Fibroblast of lung (primary cell): ENCODE measurements around the gene PPP4R1. TPM values are rescaled to one million over a fixed set of nuclear protein-coding genes. Genes with fewer than 3 reads are reported as not detected.

Source experiments
- DNase-seq, 2 donors: peaks; one replicate each; pipeline versions ENCODE4 v3.0.0 to v3.0.0-alpha.2; 2010; ENCODE audit warnings: low read depth in 2 of 2
- H2AFZ ChIP-seq: 2 replicates; pipeline ENCODE4 v1.5.1; 2012; ENCODE audit warnings: low read length, control low read depth, inconsistent platforms
- H3K27ac ChIP-seq: 2 replicates; pipeline ENCODE4 v1.5.1; 2011; ENCODE audit warnings: low read length, control low read depth; ENCODE audit not compliant: insufficient read depth
- H3K27me3 ChIP-seq: 2 replicates; pipeline ENCODE4 v1.5.1; 2011; ENCODE audit warnings: mild to moderate bottlenecking, low read length; ENCODE audit not compliant: control insufficient read depth, insufficient read depth
- H3K36me3 ChIP-seq: 2 replicates; pipeline ENCODE4 v1.5.1; 2011; ENCODE audit warnings: low read length; ENCODE audit not compliant: control insufficient read depth, insufficient read depth
- H3K4me1 ChIP-seq: 2 replicates; pipeline ENCODE4 v1.5.1; 2011; ENCODE audit warnings: low read length; ENCODE audit not compliant: control insufficient read depth, insufficient read depth; ENCODE audit errors: extremely low read depth
- H3K4me2 ChIP-seq: 2 replicates; pipeline ENCODE4 v1.5.1; 2011; ENCODE audit warnings: low read length, control low read depth; ENCODE audit not compliant: insufficient read depth; ENCODE audit errors: extremely low read depth
- H3K4me3 ChIP-seq, 4 experiments: fragments of 200-600 bp in 1 of 4; sonication (generic) in 1 of 4; replicated peaks in 1 of 4; 2 replicates each; pipeline ENCODE4 v1.5.1; 2011 to 2016; ENCODE audit warnings: low read length in 4 of 4, low read depth in 3 of 4, mild to moderate bottlenecking in 3 of 4, control low read depth in 2 of 4, inconsistent platforms in 1 of 4, mixed read lengths in 1 of 4; ENCODE audit not compliant: insufficient read depth in 1 of 4; ENCODE audit errors: control extremely low read depth in 1 of 4
- H3K79me2 ChIP-seq: 2 replicates; pipeline ENCODE4 v1.5.1; 2012; ENCODE audit warnings: mild to moderate bottlenecking, low read length, inconsistent platforms; ENCODE audit not compliant: control insufficient read depth, insufficient read depth
- H3K9ac ChIP-seq: 2 replicates; pipeline ENCODE4 v1.5.1; 2011; ENCODE audit warnings: mild to moderate bottlenecking, low read length, control low read depth; ENCODE audit not compliant: insufficient read depth
- H3K9me3 ChIP-seq: 2 replicates; pipeline ENCODE4 v1.5.1; 2012; ENCODE audit warnings: low read depth, low read length; ENCODE audit not compliant: control insufficient read depth, insufficient read depth
- H4K20me1 ChIP-seq: 2 replicates; pipeline ENCODE4 v1.5.1; 2011; ENCODE audit warnings: low read length; ENCODE audit not compliant: control insufficient read depth, insufficient read depth; ENCODE audit errors: extremely low read depth
- CTCF ChIP-seq, 2 donors: IDR thresholded peaks in 1 of 2; conservative IDR thresholded peaks in 1 of 2; 1 replicate in 1 of 2; 2 replicates in 1 of 2; pipeline ENCODE4 v1.5.1; 2011 to 2012; ENCODE audit warnings: low read length in 2 of 2, control low read depth in 1 of 2, inconsistent platforms in 1 of 2, low read depth in 1 of 2, mild to moderate bottlenecking in 1 of 2
- EZH2 ChIP-seq: IDR thresholded peaks from 2 replicates; pipeline ENCODE4 v1.5.1; 2012; ENCODE audit warnings: low read length, control low read depth, mild to moderate bottlenecking; ENCODE audit errors: missing control alignments
- polyA plus RNA-seq, 2 donors: library from polyadenylated mRNA; depleted of rRNA in 1 of 2; stranded (reverse) in 1 of 2; unstranded in 1 of 2; fragments of >200 nt; gene quantifications; 2 replicates each; pipeline ENCODE4 v1.2.1, GENCODE V29; 2011 to 2012; ENCODE audit warnings: missing spikeins in 1 of 2
- total RNA-seq: library from RNA; depleted of rRNA; stranded (reverse); fragments of >200 nt; gene quantifications from 2 replicates; pipeline ENCODE4 v1.2.1, GENCODE V29; 2014

Gene PPP4R1
- total and polyA plus RNA-seq, 2 donors (not counting 1 experiment from before 2014, with no cell fraction given), result 83.5 to 108 TPM

GRCh38 chr18:9570255-9570654 lies 44.1 kb downstream of the PPP4R1 start:
- H3K4me2 ChIP-seq, result no peak overlapping the region
- no peak overlapping the region for H2AFZ ChIP-seq
- no peaks in the 10 kb centered on the region for H3K27me3 ChIP-seq
- H3K79me2 ChIP-seq, result no peaks in the 10 kb centered on the region
- no peaks in the 10 kb centered on the region for H4K20me1 ChIP-seq
- no peak for DNase-seq
- H3K27ac ChIP-seq, result no peak overlapping the region
- H3K4me3 ChIP-seq, result no peak overlapping the region
- H3K9ac ChIP-seq, result no peak overlapping the region
- peaks cover 5% of the 10 kb centered on the region for H3K36me3 ChIP-seq
- no peaks in the 10 kb centered on the region for H3K9me3 ChIP-seq
- TF ChIP-seq CTCF (conservative IDR thresholded peaks at IDR 0.05 in 1 of 2, IDR thresholded peaks at IDR 0.05 in 1 of 2; ENCODE audit: low read depth in 1 of 2, low read length in 2 of 2) (no peak), EZH2 (no peak)
- no peaks in the 10 kb centered on the region for H3K4me1 ChIP-seq

GRCh38 chr18:9569178-9569577 lies 45.2 kb downstream of the PPP4R1 start:
- Histone ChIP-seq H3K27me3 (no peaks in the 10 kb centered on the region), H3K4me1 (no peaks in the 10 kb centered on the region), H3K27ac (no peak overlapping the region), H3K9ac (no peak overlapping the region), H3K9me3 (no peaks in the 10 kb centered on the region), H3K79me2 (no peaks in the 10 kb centered on the region), H3K36me3 (peaks cover 2% of the 10 kb centered on the region), H3K4me3 (no peak overlapping the region), H3K4me2 (no peak overlapping the region), H4K20me1 (no peaks in the 10 kb centered on the region), H2AFZ (no peak overlapping the region)
- DNase-seq, result no peak
- no peak for TF ChIP-seq EZH2
- TF ChIP-seq CTCF (conservative IDR thresholded peaks at IDR 0.05 in 1 of 2, IDR thresholded peaks at IDR 0.05 in 1 of 2; ENCODE audit: low read depth in 1 of 2, low read length in 2 of 2), result no peak

- Histone ChIP-seq H3K9me3 (no peaks in the 10 kb centered on the region), H3K27me3 (no peaks in the 10 kb centered on the region), H3K4me3 (no peak overlapping the region), H3K4me1 (no peaks in the 10 kb centered on the region), H3K79me2 (no peaks in the 10 kb centered on the region), H3K36me3 (peaks cover 2% of the 10 kb centered on the region), H4K20me1 (no peaks in the 10 kb centered on the region), H3K27ac (no peak overlapping the region), H3K9ac (no peak overlapping the region), H3K4me2 (no peak overlapping the region), H2AFZ (no peak overlapping the region)
- TF ChIP-seq EZH2 (no peak), CTCF (conservative IDR thresholded peaks at IDR 0.05 in 1 of 2, IDR thresholded peaks at IDR 0.05 in 1 of 2; ENCODE audit: low read depth in 1 of 2, low read length in 2 of 2) (no peak)
- DNase-seq, result no peak
Measured at GRCh38 chr18:9568186-9568585, 46.2 kb downstream of the PPP4R1 start.
